GM19372 (cell line): ENCODE data around the gene RBM5.
"Not testable (repeated sequence)": the region's sequence is repeated elsewhere in the genome, so short reads cannot be mapped to it uniquely, and the experiment has no call there.

Experiments used
- ATAC-seq: cut with Tn5 transposase; IDR thresholded peaks from one replicate; pipeline ENCODE4 v1.9.1; 2021; ENCODE audit warnings: mild to moderate bottlenecking, low read depth, moderate library complexity; ENCODE audit not compliant: unreplicated experiment

RBM5 gene

GRCh38 chr3:50088725-50089608 is at the start of gene RBM5:
TSS of gene RBM5 (plus strand) at chr3:50088919. CDS start at chr3:50090435, 1,516 bp downstream.
- ATAC-seq: peak; percentile 94

GRCh38 chr3:50044976-50045375 is 43.7 kb upstream of the RBM5 start:
- ATAC-seq: no peak

GRCh38 chr3:50047426-50047825 is 41.3 kb upstream of the RBM5 start:
- no peak for ATAC-seq

- no peak for ATAC-seq
Measured at GRCh38 chr3:50050361-50050760, 38.4 kb upstream of the RBM5 start.

GRCh38 chr3:50057756-50058155 is 31.0 kb upstream of the RBM5 start:
- ATAC-seq: no peak

- no peak for ATAC-seq
Measured at GRCh38 chr3:50068134-50068533, 20.6 kb upstream of the RBM5 start.

DNA sequence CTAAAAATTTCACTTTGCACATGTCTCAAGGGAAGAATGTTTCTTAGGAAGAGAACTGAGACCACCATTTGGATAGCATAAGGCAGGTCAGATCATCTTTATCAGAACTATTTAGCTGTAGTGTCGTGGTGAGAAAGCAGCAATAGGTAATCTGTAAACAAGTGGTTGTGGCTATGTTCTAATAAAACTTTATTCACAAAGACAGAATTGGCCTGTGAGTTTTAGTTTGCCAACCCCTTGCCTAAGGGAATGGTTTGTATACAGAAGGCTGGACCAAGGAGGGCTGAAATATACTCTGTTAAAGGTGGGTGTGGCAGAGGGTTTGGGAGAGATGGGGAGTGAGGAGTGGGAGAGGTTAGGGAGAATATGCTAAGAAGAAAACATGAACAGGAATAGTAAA is 10.6 kb upstream of the RBM5 start:
- no peak for ATAC-seq

GRCh38 chr3:50078622-50079021 is 10.1 kb upstream of the RBM5 start:
- ATAC-seq: no peak

GRCh38 chr3:50084951-50085350 is 3.8 kb upstream of the RBM5 start:
- ATAC-seq: not testable (repeated sequence)

DNA sequence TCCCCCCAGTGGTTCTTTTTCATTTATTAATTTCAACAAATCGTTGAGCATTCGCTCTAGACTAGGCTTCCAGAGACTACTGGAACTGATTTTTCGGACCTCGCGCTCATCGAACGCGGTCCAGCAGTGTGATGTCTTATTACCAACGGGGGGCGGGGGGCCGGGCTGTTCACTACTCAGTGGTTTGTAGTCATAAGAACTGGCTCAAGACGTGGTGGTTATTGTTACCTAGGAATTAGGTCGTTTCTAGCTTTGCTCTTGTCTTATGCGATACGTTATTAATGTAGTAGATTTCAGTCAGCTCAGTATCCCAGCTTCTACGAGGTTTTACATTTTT is 858 bp downstream of the RBM5 start:
- ATAC-seq: no peak

DNA sequence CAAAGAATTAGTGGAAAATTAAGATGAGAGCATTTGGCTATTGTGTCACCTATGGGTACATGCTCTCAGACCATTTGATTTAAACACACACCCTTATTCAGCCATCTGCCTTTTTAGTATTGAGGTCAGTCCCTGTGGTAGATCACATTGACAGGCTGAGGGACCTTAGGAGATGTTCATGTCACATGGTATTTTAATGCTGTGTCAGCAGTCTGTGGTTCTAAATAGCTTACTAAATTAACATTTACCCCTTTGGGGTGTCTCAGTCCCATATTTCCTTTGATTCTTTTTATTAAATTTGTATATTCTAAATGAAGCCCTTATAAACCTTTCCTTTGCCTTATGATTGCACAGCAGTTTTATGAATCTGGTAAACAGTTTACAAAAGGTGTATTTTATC is 2.3 kb downstream of the RBM5 start:
- no peak for ATAC-seq

DNA sequence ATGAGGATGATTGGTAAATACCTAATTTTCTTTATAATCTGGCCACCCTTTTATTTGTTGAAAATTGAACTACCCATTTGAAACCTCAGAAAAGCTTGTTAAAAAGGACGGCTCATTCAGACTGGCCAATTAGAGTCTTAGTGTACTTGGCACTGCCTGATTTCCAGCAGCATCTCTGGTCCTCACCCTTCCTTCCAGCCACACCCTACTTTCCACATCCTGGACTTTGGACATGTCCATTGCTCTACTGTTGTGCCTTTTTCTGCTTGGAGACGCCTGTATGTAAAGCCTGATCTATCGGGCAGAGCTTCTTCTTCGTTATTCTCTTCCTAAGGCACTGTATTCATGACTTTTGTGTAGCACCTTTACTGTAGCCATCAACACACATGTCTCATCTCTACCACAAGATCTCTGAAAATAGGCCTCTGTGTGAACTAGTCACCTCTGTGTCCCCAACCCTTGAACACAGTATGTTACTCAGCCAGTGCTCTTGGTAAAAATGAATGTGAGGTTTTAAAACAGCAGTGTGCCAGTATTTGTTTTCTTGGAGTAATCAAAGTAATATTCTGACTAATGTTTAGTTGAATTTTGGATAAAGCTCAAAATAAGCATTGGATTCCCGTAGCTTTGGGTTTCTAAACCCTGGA is 6.8 kb downstream of the RBM5 start:
- ATAC-seq: no peak

DNA sequence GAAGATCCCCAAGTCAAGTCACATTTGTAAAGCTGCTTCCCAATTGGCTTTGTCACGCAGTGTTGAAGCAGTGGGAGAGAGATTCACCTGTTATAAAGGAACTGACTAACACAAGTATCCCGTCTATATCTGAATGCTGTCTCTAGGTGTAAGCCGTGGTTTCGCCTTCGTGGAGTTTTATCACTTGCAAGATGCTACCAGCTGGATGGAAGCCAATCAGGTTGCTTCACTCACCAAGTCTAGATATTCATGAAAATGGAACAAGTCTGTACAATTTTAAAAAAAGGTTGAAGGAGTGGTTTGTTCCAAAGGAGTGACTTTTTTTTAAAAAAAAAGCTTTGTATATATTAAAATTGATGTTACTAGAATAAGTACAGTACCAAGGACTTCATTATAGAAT is 11.7 kb downstream of the RBM5 start:
- no peak for ATAC-seq

DNA sequence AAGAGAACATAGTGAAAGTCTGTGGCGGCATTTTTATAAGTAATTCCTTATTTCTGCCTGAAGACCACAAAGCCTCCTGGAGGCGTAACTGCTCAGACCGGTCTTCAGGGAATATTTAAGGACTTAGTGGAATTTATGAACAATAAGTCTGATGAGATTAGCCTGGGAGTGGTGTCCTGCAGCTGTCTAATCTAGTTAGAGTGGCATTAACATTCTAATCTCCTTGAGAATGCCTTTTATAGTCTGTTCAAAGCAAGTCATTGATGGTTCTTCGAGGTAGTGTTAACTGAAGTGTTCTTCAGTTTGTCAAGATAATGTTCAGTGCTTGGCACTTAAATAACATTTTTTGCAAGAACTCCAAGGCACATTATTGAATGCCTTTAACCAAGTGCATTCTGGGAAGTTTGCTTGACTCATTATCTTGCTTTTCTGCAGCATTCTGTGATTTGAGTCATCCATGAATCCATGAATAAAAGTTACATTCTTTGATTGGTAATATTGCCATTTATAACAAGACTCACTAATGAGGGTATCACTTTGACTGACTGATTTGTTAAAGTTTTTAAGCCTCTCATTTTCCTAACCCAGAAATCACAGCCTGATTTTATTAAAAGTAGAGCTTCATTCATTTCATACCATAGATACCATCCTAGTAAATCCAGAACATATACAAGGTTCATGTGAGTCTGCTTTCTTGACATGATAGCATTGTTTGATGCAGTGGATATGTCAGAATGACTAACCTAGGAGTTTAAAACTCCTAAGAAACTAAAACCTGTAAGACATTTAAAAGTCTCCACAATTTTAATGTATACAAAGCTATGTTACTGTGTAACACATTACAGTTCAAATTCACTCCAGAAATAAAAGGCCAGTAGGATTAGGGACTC is 12.5 kb downstream of the RBM5 start:
- ATAC-seq: no peak

DNA sequence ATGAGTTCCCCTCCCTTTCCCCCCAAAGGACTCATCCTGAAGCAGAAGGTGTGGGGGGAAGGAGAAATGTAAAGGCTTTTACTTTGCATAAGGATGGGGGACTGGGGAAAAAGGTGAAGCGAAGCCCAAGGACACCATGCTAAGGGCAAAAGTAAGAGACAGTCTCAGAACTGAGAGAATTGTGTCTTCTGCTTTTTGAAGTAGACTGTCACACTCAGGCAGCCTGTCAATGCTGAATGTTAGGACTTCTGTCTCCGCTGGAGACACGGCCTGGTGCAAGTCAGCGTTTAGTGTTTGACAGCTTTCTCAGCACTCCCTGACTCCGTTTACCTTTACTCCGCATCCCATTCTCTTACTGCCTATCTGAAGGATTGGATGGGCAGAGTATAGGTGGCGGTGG is 13.8 kb downstream of the RBM5 start:
- no peak for ATAC-seq

DNA sequence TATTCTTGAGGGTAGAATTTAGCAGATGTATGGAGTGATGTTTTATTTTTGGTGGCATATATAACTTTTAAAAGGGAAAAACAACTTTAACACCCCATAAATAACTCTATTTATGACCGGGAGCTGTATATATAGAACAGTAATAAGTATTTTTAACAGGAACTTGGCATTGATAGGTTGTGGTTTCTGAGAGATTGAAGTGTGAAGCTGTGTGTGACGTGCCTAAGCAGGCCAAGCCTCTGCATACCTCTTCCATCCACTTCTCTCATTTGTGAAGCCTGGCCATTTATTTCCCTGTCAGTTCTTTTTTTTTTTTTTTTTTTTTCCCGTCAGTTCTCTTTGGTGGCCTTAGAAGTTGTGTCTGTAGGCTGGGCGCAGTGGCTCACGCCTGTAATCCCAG is 23.0 kb downstream of the RBM5 start:
- ATAC-seq: no peak

DNA sequence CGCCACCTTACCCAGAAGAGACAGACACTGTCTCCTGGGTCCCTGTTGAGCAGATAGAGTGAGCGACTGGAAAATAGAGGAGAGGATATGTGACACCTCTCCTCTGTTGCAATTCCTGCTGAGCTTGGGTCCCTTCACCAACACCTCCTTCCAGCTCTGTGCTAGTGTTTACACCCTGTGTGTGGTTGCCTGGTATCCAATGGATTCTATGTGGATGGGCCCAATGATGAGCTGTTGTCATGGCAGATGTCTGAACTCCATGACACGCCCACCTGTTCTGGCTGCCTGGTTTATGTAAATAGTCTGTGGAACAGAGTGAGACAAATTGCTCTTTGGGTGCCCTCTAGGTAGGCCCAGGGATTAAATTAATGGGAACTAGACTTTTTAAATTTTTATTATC is 23.7 kb downstream of the RBM5 start:
- no peak for ATAC-seq

GRCh38 chr3:50117120-50117519 is 28.4 kb downstream of the RBM5 start:
- ATAC-seq: no peak

GRCh38 chr3:50118237-50118636 is 29.5 kb downstream of the RBM5 start:
- no peak for ATAC-seq

- no peak for ATAC-seq
Measured at GRCh38 chr3:50119786-50120185, 31.1 kb downstream of the RBM5 start.
